Measurements from ENCODE around the gene TRAPPC3. TPM values are rescaled to one million over a fixed set of nuclear protein-coding genes. Genes with fewer than 3 reads are reported as not detected.

TRAPPC3 gene
- total RNA-seq, 1 experiment from 2014 or later = 98.7 TPM

- intact Hi-C loops (cut with micrococcal nuclease; ENCODE audit: unreplicated experiment) = no loop called here
- in situ Hi-C loops (cut with HindIII; ENCODE audit: low pct_unique_long_range_greater_than_20kb, low sequenced_read_pairs) = no loop called here
- ChIA-PET CTCF (no interaction called here), POLR2A (no interaction called here)
- H3K27ac ChIP-seq (ENCODE audit: low read length) = no peak overlapping the region
- ATAC-seq = 0 out of 2 replicates have a peak, but pooled peaks have one; percentile 39
- H3K4me3 ChIP-seq (ENCODE audit: low read depth in 2 of 2, low read length in 2 of 2) = no peak overlapping the region
- peaks cover 8% of the 10 kb centered on the region; the same call in 1 of the 2 replicates for H3K4me1 ChIP-seq (ENCODE audit: control insufficient read depth, insufficient read depth, low read length)
- DNase-seq (ENCODE audit: low read depth, low spot score) = no peak
- H3K27me3 ChIP-seq (ENCODE audit: control insufficient read depth, insufficient read depth, low read length) = no peaks in the 10 kb centered on the region
- no TSS peak for BruUV-seq (replicated peaks)
- peaks cover 5% of the 10 kb centered on the region for H3K36me3 ChIP-seq (ENCODE audit: control insufficient read depth, insufficient read depth, low read length)
- H3K9me3 ChIP-seq (ENCODE audit: control insufficient read depth, insufficient read depth, low read depth, low read length) = no peaks in the 10 kb centered on the region
- TF ChIP-seq REST (IDR thresholded peaks at IDR 0.05; ENCODE audit: insufficient read depth in 1 of 2, low read depth in 2 of 2, low read length in 1 of 2) = no peak
- TF ChIP-seq SIN3A (IDR thresholded peaks at IDR 0.05; ENCODE audit: borderline replicate concordance, insufficient read depth, low read depth, low read length) = no peak
- TF ChIP-seq TCF7L2 (IDR thresholded peaks at IDR 0.05; ENCODE audit: low read depth, low read length) = no peak
- TF ChIP-seq CTCF (IDR thresholded peaks at IDR 0.05) = no peak
- TF ChIP-seq POLR2AphosphoS5 (IDR thresholded peaks at IDR 0.05; ENCODE audit: low read depth, low read length) = no peak
Observed at GRCh38 chr1:36178471-36179219, 29.4 kb upstream of the TRAPPC3 start.

- no TSS peak for BruUV-seq (replicated peaks)
- Histone ChIP-seq H3K9me3 (ENCODE audit: control insufficient read depth, insufficient read depth, low read depth, low read length) (no peaks in the 10 kb centered on the region), H3K27ac (ENCODE audit: low read length) (no peak overlapping the region), H3K27me3 (ENCODE audit: control insufficient read depth, insufficient read depth, low read length) (no peaks in the 10 kb centered on the region), H3K4me3 (ENCODE audit: low read depth in 2 of 2, low read length in 2 of 2) (no peak overlapping the region), H3K4me1 (ENCODE audit: control insufficient read depth, insufficient read depth, low read length) (peaks cover 3% of the 10 kb centered on the region; the same call in 1 of the 2 replicates), H3K36me3 (ENCODE audit: control insufficient read depth, insufficient read depth, low read length) (peaks cover 12% of the 10 kb centered on the region)
- in situ Hi-C loops (cut with HindIII; ENCODE audit: low pct_unique_long_range_greater_than_20kb, low sequenced_read_pairs) (no loop called here), intact Hi-C loops (cut with micrococcal nuclease; ENCODE audit: unreplicated experiment) (no loop called here)
- TF ChIP-seq REST (IDR thresholded peaks at IDR 0.05; ENCODE audit: insufficient read depth in 1 of 2, low read depth in 2 of 2, low read length in 1 of 2) = no peak
- no peak for TF ChIP-seq SIN3A (IDR thresholded peaks at IDR 0.05; ENCODE audit: borderline replicate concordance, insufficient read depth, low read depth, low read length)
- TF ChIP-seq CTCF (IDR thresholded peaks at IDR 0.05) = no peak
- TF ChIP-seq POLR2AphosphoS5 (IDR thresholded peaks at IDR 0.05; ENCODE audit: low read depth, low read length) = no peak
- TF ChIP-seq TCF7L2 (IDR thresholded peaks at IDR 0.05; ENCODE audit: low read depth, low read length) = no peak
- ChIA-PET CTCF (no interaction called here), POLR2A (no interaction called here)
- ATAC-seq = no peak
- no peak for DNase-seq (ENCODE audit: low read depth, low spot score)
Observed at GRCh38 chr1:36177589-36178431, 28.5 kb upstream of the TRAPPC3 start.
